ENCODE measurements around the gene UBE2G1.

The UBE2G1 gene

DNA sequence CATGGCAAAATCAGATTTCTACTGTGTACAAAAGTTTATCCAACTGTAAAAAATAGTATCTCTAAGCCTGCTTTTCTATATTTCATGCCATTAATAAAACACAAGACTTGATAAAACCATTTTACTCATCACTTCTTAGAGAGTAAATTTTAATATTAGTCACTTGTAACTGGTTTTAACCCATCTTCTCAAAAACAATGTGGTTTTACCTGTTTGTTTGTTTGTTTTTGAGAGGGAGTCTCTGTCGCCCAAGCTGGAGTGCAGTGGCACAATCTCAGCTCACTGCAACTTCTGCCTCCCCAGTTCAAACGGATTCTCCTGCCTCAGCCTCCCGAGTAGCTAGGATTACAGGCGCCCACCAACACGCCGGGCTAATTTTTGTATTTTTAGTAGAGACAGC is 32.1 kb downstream of the UBE2G1 start:
- no peak for DNase-seq (ENCODE audit: low read depth in 2 of 2)
- TF ChIP-seq, protein P1, sequence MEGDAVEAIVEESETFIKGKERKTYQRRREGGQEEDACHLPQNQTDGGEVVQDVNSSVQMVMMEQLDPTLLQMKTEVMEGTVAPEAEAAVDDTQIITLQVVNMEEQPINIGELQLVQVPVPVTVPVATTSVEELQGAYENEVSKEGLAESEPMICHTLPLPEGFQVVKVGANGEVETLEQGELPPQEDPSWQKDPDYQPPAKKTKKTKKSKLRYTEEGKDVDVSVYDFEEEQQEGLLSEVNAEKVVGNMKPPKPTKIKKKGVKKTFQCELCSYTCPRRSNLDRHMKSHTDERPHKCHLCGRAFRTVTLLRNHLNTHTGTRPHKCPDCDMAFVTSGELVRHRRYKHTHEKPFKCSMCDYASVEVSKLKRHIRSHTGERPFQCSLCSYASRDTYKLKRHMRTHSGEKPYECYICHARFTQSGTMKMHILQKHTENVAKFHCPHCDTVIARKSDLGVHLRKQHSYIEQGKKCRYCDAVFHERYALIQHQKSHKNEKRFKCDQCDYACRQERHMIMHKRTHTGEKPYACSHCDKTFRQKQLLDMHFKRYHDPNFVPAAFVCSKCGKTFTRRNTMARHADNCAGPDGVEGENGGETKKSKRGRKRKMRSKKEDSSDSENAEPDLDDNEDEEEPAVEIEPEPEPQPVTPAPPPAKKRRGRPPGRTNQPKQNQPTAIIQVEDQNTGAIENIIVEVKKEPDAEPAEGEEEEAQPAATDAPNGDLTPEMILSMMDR (IDR thresholded peaks at IDR 0.05; ENCODE audit: low read depth, low read length) = no peak
- H3K4me3 ChIP-seq (replicated peaks in 1 of 2; ENCODE audit: low read depth in 2 of 2, low read length in 2 of 2) = no peak overlapping the region

DNA sequence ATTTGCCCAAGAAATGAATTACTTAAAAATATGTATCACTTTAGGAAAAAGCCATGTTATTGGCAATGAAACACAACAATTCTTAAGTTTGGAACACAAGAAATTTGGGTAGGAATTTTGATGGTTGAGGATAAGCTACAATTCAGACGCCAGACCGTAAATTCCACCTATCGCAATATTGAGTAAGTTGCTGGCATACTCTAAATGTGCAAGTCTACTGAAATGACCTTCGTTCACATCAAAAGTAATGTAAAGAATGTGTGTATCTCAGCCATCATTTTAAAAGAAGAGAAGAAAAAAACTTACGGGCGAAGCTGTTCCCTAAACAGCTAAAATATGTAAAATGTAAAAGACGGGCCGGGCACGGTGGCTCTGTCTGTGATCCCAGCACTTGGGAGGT is 33.4 kb downstream of the UBE2G1 start:
- TF ChIP-seq, protein P1 (IDR thresholded peaks at IDR 0.05; ENCODE audit: low read depth, low read length) = no peak

DNA sequence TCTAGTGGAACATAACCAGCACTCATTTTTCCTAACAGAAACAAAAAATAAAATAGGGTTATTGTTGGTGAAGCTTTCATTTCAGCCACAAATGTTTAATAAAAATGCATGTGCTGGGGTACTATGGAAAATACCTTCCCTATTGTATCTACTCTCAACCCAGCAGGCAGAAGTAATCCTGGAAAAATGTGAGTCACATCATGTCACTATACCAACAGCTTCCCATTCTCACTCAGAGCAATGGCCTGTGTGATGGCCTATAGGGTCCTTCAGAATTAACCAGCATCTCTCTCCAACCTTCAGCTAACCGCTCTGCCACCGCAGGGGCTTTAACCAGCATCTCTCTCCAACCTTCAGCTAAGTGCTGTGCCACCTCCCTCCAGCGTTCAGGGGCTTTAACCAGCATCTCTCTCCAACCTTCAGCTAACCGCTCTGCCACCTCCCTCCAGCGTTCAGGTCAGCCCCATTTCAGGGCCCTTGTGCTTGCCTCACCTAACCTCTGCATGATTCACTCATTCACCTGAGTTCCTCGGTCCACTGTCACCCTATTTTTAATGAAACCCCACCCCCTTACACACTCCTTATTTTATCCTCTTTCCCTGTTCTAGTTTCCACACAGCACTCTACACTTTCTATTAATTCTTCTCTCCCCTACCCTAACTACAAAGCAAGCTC is 34.0 kb downstream of the UBE2G1 start:
- DNase-seq (ENCODE audit: low read depth in 2 of 2) = peak in 1 of 2 donors; percentile 32
- TF ChIP-seq, protein P1 (IDR thresholded peaks at IDR 0.05; ENCODE audit: low read depth, low read length) = no peak
- H3K4me3 ChIP-seq (replicated peaks in 1 of 2; ENCODE audit: low read depth in 2 of 2, low read length in 2 of 2) = no peak overlapping the region

More for the DNA sequence above, 33.4 kb downstream of the UBE2G1 start:
- H3K4me3 ChIP-seq (replicated peaks in 1 of 2; ENCODE audit: low read depth in 2 of 2, low read length in 2 of 2) = no peak overlapping the region
- no peak for DNase-seq (ENCODE audit: low read depth in 2 of 2)

DNA sequence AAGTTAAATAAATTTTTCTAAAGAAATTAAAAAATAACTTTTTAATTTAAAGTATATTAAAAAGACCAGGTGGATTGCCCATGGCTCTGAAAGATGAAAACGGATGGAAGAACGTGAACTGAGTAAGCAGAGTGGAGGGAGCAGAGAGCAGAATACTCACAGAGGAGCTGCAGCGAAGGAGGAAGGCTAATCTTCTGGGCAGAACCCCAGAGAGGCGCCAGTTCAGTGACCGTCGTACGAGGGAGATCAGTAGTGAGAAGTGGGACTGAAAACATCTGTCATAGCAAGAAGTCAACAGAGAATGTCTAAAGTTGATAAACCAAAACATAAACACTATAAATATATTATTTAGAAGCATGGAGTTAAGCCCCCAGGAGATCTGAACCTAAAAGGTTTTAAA is 34.9 kb downstream of the UBE2G1 start:
- no peak overlapping the region for H3K4me3 ChIP-seq (replicated peaks in 1 of 2; ENCODE audit: low read depth in 2 of 2, low read length in 2 of 2)
- no peak for DNase-seq (ENCODE audit: low read depth in 2 of 2)
- TF ChIP-seq, protein P1 (IDR thresholded peaks at IDR 0.05; ENCODE audit: low read depth, low read length) = no peak

DNA sequence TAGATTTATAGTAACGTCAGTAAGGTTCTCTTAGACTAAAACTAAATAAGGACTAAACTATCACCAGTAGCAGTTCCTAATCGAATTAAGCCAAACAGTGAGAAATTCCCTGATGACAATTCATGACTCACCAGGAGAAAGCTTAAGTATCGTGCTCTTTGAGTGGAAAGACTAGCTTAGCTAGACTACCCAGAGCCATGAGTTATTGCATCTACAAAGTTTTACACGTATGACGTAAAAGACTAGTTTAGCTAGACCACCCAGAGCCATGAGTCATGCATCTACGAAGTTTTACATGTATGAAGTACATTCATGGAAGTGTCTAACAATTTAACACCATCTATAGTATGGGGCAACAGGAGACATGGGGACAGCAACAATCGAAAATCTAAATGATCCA is 36.6 kb downstream of the UBE2G1 start:
- TF ChIP-seq, protein P1 (IDR thresholded peaks at IDR 0.05; ENCODE audit: low read depth, low read length) = no peak
- DNase-seq (ENCODE audit: low read depth in 2 of 2) = peak; percentile 78 to 94

DNA sequence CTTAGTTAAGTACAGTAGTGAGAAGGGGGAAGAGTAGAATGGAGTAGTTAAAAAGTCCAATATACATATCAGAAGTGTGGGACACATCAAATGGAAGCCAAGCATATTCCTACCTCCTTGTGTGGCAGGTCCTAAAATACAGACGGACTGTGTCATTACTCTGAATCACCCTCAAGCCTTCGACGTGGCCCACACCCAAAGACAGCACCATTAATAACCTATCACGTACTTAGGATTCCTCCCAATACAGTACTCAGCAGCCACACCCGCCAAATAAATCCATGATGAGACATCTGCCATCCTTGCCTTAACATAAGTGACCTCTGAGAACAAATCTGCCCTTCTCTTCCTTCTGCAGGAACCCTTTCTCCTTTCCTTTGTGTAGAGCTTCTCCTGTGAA is 38.9 kb downstream of the UBE2G1 start:
- peak in 1 of 2 donors; percentile 85 for DNase-seq (ENCODE audit: low read depth in 2 of 2)
- TF ChIP-seq, protein P1 (IDR thresholded peaks at IDR 0.05; ENCODE audit: low read depth, low read length) = no peak
- H3K4me3 ChIP-seq (replicated peaks in 1 of 2; ENCODE audit: low read depth in 2 of 2, low read length in 2 of 2) = no peak overlapping the region

More for the DNA sequence above, 36.6 kb downstream of the UBE2G1 start:
- no peak overlapping the region for H3K4me3 ChIP-seq (replicated peaks in 1 of 2; ENCODE audit: low read depth in 2 of 2, low read length in 2 of 2)

DNA sequence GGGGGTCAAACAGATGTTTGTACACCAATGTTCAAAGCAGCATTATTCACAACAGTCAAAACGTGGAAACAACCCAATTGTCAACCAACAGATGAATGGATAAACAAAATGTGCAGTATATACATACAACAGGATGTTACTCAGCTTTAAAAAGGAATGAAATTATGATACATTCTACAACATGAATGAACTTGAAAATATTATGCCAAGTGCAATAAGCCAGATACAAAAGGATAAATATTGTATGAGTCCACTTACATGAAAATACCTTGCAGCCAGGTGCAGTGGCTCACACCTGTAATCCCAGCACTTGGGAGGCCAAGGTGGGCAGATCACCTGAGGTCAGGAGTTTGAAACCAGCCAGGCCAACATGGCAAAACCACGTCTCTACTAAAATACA is 39.9 kb downstream of the UBE2G1 start:
- DNase-seq (ENCODE audit: low read depth in 2 of 2) = no peak
- TF ChIP-seq, protein P1 (IDR thresholded peaks at IDR 0.05; ENCODE audit: low read depth, low read length) = no peak
- no peak overlapping the region for H3K4me3 ChIP-seq (replicated peaks in 1 of 2; ENCODE audit: low read depth in 2 of 2, low read length in 2 of 2)
